HG03066 (cell line): ENCODE results near the gene HEPHL1.

Experiments used
- ATAC-seq: cut with Tn5 transposase; IDR thresholded peaks from one replicate; pipeline ENCODE4 v1.9.1; 2021; ENCODE audit warnings: low read depth; ENCODE audit not compliant: unreplicated experiment

Gene HEPHL1

GRCh38 chr11:94017446-94017845, 3.7 kb upstream of the HEPHL1 start:
- no peak for ATAC-seq

- no peak for ATAC-seq
Observed at GRCh38 chr11:94018721-94019120, 2.4 kb upstream of the HEPHL1 start.

GRCh38 chr11:94023856-94024255, 2.7 kb downstream of the HEPHL1 start:
- ATAC-seq: no peak

GRCh38 chr11:94024547-94024946, 3.4 kb downstream of the HEPHL1 start:
- no peak for ATAC-seq

GRCh38 chr11:94025690-94026394, 4.7 kb downstream of the HEPHL1 start:
- no peak for ATAC-seq

- no peak for ATAC-seq
Observed at GRCh38 chr11:94027210-94027609, 6.1 kb downstream of the HEPHL1 start.

GRCh38 chr11:94028436-94028835, 7.3 kb downstream of the HEPHL1 start:
- ATAC-seq: no peak

GRCh38 chr11:94030059-94030458, 8.9 kb downstream of the HEPHL1 start:
- no peak for ATAC-seq

GRCh38 chr11:94031625-94032024, 10.5 kb downstream of the HEPHL1 start:
- no peak for ATAC-seq

GRCh38 chr11:94032066-94032465, 10.9 kb downstream of the HEPHL1 start:
- ATAC-seq: no peak

GRCh38 chr11:94032725-94033124, 11.6 kb downstream of the HEPHL1 start:
- ATAC-seq: no peak

- ATAC-seq: no peak
Observed at GRCh38 chr11:94034207-94034606, 13.1 kb downstream of the HEPHL1 start.

GRCh38 chr11:94036096-94036495, 14.9 kb downstream of the HEPHL1 start:
- ATAC-seq: no peak

- no peak for ATAC-seq
Observed at GRCh38 chr11:94043241-94043640, 22.1 kb downstream of the HEPHL1 start.

- no peak for ATAC-seq
Observed at GRCh38 chr11:94046796-94047195, 25.6 kb downstream of the HEPHL1 start.

GRCh38 chr11:94048032-94048709, 27.0 kb downstream of the HEPHL1 start:
- no peak for ATAC-seq

- ATAC-seq: no peak
Observed at GRCh38 chr11:94049351-94049750, 28.2 kb downstream of the HEPHL1 start.

- ATAC-seq: no peak
Observed at GRCh38 chr11:94058630-94059029, 37.5 kb downstream of the HEPHL1 start.

- no peak for ATAC-seq
Observed at GRCh38 chr11:94059065-94059464, 37.9 kb downstream of the HEPHL1 start.

- ATAC-seq: no peak
Observed at GRCh38 chr11:94060401-94060800, 39.2 kb downstream of the HEPHL1 start.

- ATAC-seq: no peak
Observed at GRCh38 chr11:94062360-94062759, 41.2 kb downstream of the HEPHL1 start.

GRCh38 chr11:94066901-94067429, 45.8 kb downstream of the HEPHL1 start:
- no peak for ATAC-seq
